HG03439 (cell line): ENCODE measurements around the gene TNS3.

Experiments used
- ATAC-seq: cut with Tn5 transposase; IDR thresholded peaks from one replicate; pipeline ENCODE4 v1.9.1; 2021; ENCODE audit warnings: mild to moderate bottlenecking, moderate library complexity; ENCODE audit not compliant: unreplicated experiment

TNS3 gene

DNA sequence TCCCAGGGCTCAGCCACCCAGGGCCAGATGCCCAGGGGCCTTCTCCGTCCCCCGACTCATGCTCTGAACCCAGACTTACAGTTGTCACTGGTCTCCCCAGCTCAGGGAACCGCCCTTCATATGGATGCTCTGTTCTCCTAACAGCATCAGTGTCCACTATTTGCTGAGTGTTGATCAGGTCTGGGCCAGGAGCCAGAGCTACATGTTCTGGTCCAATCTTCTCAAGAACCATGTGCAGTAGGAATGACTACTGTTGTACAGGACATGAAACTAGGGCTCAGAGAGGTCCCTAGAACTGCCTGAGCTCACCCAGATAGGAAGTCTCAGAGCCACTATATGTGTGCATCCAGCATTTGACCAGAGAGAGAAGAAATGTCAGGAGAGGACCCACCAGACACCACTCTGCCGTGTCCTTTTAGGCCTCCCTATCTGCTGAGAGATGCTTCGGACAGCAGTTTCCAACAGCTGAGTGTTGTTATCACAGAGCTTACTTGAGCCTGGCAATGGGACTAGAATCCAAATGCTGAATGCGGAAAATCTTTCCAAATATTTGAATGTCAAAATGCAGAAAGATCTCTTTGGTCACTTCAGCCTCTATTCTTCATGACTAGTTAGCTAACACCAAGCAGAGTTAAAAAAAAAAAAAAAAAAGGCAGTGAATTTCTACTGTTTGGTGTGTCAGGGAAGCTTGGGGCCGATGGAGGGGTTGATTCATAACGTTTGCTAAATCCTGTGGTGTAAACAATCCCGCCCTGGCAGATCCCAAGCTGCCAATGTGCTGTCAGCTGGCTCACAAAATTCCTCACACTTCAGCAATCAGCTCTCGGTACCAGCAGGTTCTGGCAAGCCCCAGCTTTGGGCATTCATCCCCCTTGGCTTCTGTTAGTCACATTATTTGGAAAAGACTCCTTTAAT, 246.1 kb downstream of the TNS3 start:
- ATAC-seq, result no peak

DNA sequence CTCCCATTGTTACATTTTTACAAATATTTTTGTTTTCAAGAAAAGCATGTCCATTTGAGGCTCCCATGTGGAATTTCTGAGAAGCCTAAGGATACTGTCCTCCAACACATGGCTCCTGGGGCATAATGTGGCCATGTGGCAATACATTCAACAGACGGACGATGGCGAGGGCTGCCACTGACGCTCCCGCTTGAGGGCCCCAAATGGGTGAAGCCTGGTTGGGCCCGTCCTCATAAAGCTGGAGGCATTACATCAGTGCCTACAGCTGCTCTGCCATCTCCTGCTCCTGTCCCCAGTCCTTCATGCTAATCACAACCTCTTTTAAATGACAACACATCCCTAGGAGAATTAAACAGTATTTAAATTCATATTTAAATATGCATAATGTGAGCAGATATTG, 246.8 kb downstream of the TNS3 start:
- no peak for ATAC-seq

- ATAC-seq, result no peak
These were observed 248.0 kb downstream of the TNS3 start for GRCh38 chr7:47333959-47334358.

GRCh38 chr7:47333554-47333887, 248.4 kb downstream of the TNS3 start:
- no peak for ATAC-seq

- no peak for ATAC-seq
These were observed 249.0 kb downstream of the TNS3 start for GRCh38 chr7:47332681-47333553.

GRCh38 chr7:47332213-47332612, 249.7 kb downstream of the TNS3 start:
- no peak for ATAC-seq

- ATAC-seq, result no peak
These were observed 250.7 kb downstream of the TNS3 start for GRCh38 chr7:47331179-47331565.

- ATAC-seq, result no peak
These were observed 251.2 kb downstream of the TNS3 start for GRCh38 chr7:47330561-47331178.

DNA sequence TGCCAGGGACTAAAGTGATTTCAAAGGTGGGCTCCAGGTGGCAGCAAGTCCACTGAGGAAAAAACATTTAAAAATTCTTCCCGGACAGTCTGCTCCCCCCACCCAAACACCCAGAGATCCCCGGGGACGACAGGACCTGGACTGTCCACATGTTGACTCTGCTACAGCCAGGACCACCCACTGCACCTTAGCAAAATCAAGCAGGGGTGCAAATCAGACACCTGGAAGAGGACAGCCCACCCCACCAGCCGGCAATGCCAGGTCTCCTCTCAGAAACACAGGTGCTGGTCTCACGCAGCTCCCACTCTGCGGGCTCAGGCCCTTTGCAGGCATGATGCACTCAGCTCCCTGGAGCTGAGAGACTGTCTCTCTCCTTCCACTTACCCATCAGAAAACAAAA, 251.9 kb downstream of the TNS3 start:
- ATAC-seq, result no peak

DNA sequence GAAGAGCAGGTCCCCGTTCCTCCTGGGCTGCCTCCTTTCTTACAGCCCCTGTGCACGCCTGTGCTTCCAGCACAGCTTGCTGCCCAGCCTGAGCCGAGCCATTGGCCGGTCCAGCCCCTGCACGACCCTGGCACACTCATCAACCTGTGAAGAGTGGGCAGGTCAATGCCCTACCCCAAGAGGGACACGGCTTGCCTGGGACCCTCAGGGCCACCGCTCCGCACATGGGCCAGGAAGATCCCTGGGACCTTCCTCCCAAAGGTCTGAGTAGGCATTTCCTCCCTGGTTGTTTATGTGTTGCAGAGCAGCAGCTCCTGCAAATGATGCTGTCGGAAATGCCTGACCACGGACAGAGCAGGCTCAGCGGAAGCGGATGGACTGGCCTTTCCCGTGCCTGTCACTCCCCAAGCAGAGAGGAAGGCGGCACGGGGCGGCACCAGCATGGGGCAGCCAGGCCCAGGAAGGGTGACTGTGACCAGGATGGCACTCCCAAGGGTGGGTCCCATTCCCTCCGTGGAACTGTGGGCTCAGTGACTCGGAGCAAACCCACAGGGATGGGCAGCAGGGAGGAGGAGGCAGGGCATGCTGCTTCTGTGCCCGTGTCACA, 252.5 kb downstream of the TNS3 start:
- ATAC-seq, result no peak

GRCh38 chr7:47328392-47329319, 253.3 kb downstream of the TNS3 start:
- no peak for ATAC-seq

GRCh38 chr7:47327698-47328391, 254.1 kb downstream of the TNS3 start:
- no peak for ATAC-seq

- ATAC-seq, result no peak
These were observed 254.6 kb downstream of the TNS3 start for GRCh38 chr7:47327346-47327697.

- ATAC-seq, result no peak
These were observed 255.1 kb downstream of the TNS3 start for GRCh38 chr7:47326808-47327207.

DNA sequence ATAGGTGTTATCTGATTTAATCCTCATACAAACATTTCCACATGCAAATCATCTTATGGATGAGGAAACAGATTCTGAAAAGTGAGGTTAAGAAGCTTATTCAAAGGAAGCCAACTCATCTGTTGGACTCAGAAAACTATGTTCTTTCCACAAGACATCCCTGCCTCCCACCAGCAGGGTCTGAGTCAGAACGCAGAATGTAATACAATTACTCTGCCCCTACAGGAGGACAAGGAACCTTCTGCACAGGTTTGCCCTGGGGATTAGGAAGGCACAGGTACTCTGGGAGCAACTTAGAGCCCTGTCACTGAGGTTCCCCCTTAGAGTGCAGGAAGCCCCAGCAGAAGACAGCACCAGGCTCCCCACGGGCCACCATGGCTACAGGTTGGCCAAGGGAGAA, 255.7 kb downstream of the TNS3 start:
- ATAC-seq, result no peak

DNA sequence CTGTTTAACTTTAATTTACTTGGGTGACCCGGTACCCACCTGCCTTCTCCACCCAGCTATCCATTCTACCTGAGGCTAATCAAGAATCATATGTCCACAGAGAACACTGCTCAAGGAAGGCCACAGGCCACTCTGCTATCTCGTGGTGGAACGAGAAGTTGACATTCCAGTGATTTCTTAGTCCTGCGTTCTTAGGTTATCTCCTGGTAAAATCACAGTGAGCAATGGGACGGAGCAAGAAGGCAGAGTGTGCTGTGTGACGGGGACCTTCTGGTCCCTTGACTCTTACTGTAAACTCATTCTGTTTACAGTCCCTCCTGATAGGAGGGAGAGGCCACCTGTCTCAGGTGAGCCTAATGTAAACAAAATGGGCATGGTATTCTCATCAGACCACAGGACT, 256.6 kb downstream of the TNS3 start:
- ATAC-seq, result no peak

- no peak for ATAC-seq
These were observed 258.0 kb downstream of the TNS3 start for GRCh38 chr7:47323904-47324303.

- no peak for ATAC-seq
These were observed 259.2 kb downstream of the TNS3 start for GRCh38 chr7:47322731-47323130.

- no peak for ATAC-seq
These were observed 261.6 kb downstream of the TNS3 start for GRCh38 chr7:47320296-47320695.
